Trophoblast cell (in vitro differentiated cells and primary cell): ENCODE data around the gene RALGAPA2.

Experiments
- DNase-seq, 2 donors: peaks; one replicate each; pipeline ENCODE4 v3.0.0-alpha.2; 2016
- H2AFZ ChIP-seq: 2 replicates; pipeline ENCODE4 v1.6.1; 2013; ENCODE audit warnings: low read length, moderate library complexity, mild to moderate bottlenecking; ENCODE audit not compliant: insufficient read depth, poor library complexity
- H2AK5ac ChIP-seq: 2 replicates; pipeline ENCODE4 v1.6.1; 2013; ENCODE audit warnings: mild to moderate bottlenecking, low read length
- H2BK120ac ChIP-seq: 2 replicates; pipeline ENCODE4 v1.6.1; 2013; ENCODE audit warnings: low read length, mild to moderate bottlenecking, moderate library complexity; ENCODE audit not compliant: insufficient read depth, poor library complexity
- H2BK12ac ChIP-seq: 2 replicates; pipeline ENCODE4 v1.6.1; 2013; ENCODE audit warnings: mild to moderate bottlenecking, low read length, moderate library complexity
- H2BK5ac ChIP-seq: 2 replicates; pipeline ENCODE4 v1.6.1; 2013; ENCODE audit warnings: low read length, low read depth, moderate library complexity, mild to moderate bottlenecking; ENCODE audit not compliant: poor library complexity
- H3K14ac ChIP-seq: 2 replicates; pipeline ENCODE4 v1.6.1; 2013; ENCODE audit warnings: mild to moderate bottlenecking, low read length
- H3K18ac ChIP-seq: 2 replicates; pipeline ENCODE4 v1.6.1; 2013; ENCODE audit warnings: mild to moderate bottlenecking, low read length
- H3K23ac ChIP-seq: 2 replicates; pipeline ENCODE4 v1.6.1; 2013; ENCODE audit warnings: low read length
- H3K27ac ChIP-seq: 2 replicates; pipeline ENCODE4 v1.5.1; 2013; ENCODE audit warnings: low read depth, mild to moderate bottlenecking, inconsistent platforms, low read length, moderate library complexity
- H3K27me3 ChIP-seq: 2 replicates; pipeline ENCODE4 v1.6.1; 2013; ENCODE audit warnings: inconsistent platforms, mild to moderate bottlenecking, low read length, moderate library complexity; ENCODE audit not compliant: insufficient read depth
- H3K36me3 ChIP-seq, 2 experiments: 1 replicate in 1 of 2; 2 replicates in 1 of 2; pipeline ENCODE4 v1.6.1; 2013; ENCODE audit warnings: low read length in 2 of 2, mild to moderate bottlenecking in 2 of 2, moderate library complexity in 1 of 2; ENCODE audit not compliant: insufficient read depth in 2 of 2, control insufficient read depth in 1 of 2
- H3K4ac ChIP-seq: 2 replicates; pipeline ENCODE4 v1.6.1; 2013; ENCODE audit warnings: low read depth, mild to moderate bottlenecking, low read length, moderate library complexity
- H3K4me1 ChIP-seq, 2 experiments: 1 replicate in 1 of 2; 2 replicates in 1 of 2; pipeline ENCODE4 v1.6.1; 2013; ENCODE audit warnings: low read length in 2 of 2, mild to moderate bottlenecking in 2 of 2, moderate library complexity in 1 of 2; ENCODE audit not compliant: insufficient read depth in 2 of 2, control insufficient read depth in 1 of 2
- H3K4me2 ChIP-seq: 2 replicates; pipeline ENCODE4 v1.6.1; 2013; ENCODE audit warnings: inconsistent platforms, mild to moderate bottlenecking, low read length, moderate library complexity
- H3K4me3 ChIP-seq: 2 replicates; pipeline ENCODE4 v1.5.1; 2013; ENCODE audit warnings: mild to moderate bottlenecking, low read depth, low read length, inconsistent platforms
- H3K79me1 ChIP-seq: one replicate; pipeline ENCODE4 v1.6.1; 2013; ENCODE audit warnings: low read length
- H3K79me2 ChIP-seq: 2 replicates; pipeline ENCODE4 v1.6.1; 2013; ENCODE audit warnings: low read length, mild to moderate bottlenecking; ENCODE audit not compliant: control insufficient read depth, insufficient read depth, poor library complexity
- H3K9ac ChIP-seq: 2 replicates; pipeline ENCODE4 v1.6.1; 2013; ENCODE audit warnings: mild to moderate bottlenecking, low read length
- H3K9me3 ChIP-seq: 2 replicates; pipeline ENCODE4 v1.6.1; 2013; ENCODE audit warnings: low read depth, mild to moderate bottlenecking, control low read depth, inconsistent platforms, low read length; ENCODE audit not compliant: insufficient read depth
- H4K12ac ChIP-seq: 2 replicates; pipeline ENCODE4 v1.6.1; 2013; ENCODE audit warnings: low read depth, mild to moderate bottlenecking, low read length, moderate library complexity
- H4K8ac ChIP-seq: 2 replicates; pipeline ENCODE4 v1.6.1; 2013; ENCODE audit warnings: low read depth, mild to moderate bottlenecking, low read length, moderate library complexity
- H4K91ac ChIP-seq: one replicate; pipeline ENCODE4 v1.6.1; 2013; ENCODE audit warnings: low read depth, mild to moderate bottlenecking, low read length, moderate library complexity
- WGBS: extraction: QIAGEN DNeasy Blood & Tissue Kit; methylation state at CpG from one replicate; pipeline ENCODE4 v1.1.7; 2013; ENCODE audit warnings: missing lambda C conversion rate; ENCODE audit not compliant: insufficient read length, insufficient coverage; ENCODE audit errors: extremely low coverage; 5-methylcytosine and 5-hydroxymethylcytosine counted together

RALGAPA2 gene

DNA sequence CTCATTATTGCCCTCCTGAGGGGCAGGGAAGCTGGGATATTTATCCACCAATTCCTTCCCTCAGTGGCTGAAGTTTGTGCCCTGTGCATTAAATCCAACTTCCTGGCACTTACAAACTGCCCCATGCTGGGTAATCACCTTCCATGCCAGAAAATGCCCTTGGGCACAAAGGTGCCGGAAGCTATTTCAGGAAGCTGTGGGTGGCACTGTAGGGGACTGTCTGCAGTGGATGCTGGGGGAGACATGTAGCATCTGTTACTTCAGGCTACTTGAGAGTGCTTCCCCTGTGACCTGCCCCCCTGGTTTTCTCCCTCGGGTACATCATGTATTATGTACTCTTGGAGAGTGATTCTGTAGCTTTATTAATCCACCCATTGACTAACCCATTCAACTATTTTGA is 24.7 kb upstream of the RALGAPA2 start:
- Histone ChIP-seq H3K4me2 (no peak overlapping the region), H3K4me3 (no peak overlapping the region), H2BK5ac (no peak overlapping the region), H3K23ac (no peak overlapping the region), H3K9ac (no peak overlapping the region), H3K79me2 (no peaks in the 10 kb centered on the region), H3K9me3 (no peaks in the 10 kb centered on the region), H2AK5ac (no peak overlapping the region), H3K27ac (no peak overlapping the region), H4K91ac (no peak overlapping the region), H4K12ac (no peak overlapping the region), H3K79me1 (no peaks in the 10 kb centered on the region), H4K8ac (no peak overlapping the region), H2BK120ac (no peak overlapping the region), H3K4me1 (no peaks in the 10 kb centered on the region), H2BK12ac (no peak overlapping the region), H3K4ac (no peak overlapping the region), H3K14ac (no peak overlapping the region), H3K18ac (no peak overlapping the region), H3K36me3 (peaks cover 0 to 2% of the 10 kb centered on the region in 2 experiments), H2AFZ (no peak overlapping the region), H3K27me3 (no peaks in the 10 kb centered on the region)
- DNase-seq: no peak
- WGBS: no CpG with 5 or more reads among the region's 2 CpGs

DNA sequence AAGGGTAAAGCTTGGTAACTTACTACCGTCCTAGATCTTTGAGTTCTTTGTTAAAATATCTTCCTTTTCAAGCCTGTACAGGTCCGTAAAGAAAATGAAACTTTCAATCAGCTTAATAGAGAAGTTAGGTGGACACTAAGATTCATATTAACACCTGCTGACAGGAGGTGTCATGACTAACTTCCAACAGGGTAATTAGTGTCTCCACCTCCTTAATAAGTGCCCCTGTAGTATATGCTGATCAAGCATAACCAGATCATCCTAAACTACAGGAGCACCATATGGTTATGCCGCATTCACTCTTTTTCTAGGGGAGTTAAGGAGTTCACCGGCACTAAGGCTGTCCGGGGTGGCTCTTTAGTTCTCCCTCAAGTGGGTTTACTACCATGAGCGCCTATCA is 23.9 kb upstream of the RALGAPA2 start:
- H2AK5ac ChIP-seq: no peak overlapping the region
- no peak overlapping the region for H4K8ac ChIP-seq
- no peak overlapping the region for H4K12ac ChIP-seq
- no peaks in the 10 kb centered on the region for H3K79me1 ChIP-seq
- H2BK5ac ChIP-seq: no peak overlapping the region
- peaks cover 0 to 2% of the 10 kb centered on the region in 2 experiments for H3K36me3 ChIP-seq
- no peak overlapping the region for H3K9ac ChIP-seq
- no peak overlapping the region for H3K4ac ChIP-seq
- DNase-seq: no peak
- H3K79me2 ChIP-seq: no peaks in the 10 kb centered on the region
- H2BK12ac ChIP-seq: no peak overlapping the region
- H4K91ac ChIP-seq: no peak overlapping the region
- no peaks in the 10 kb centered on the region for H3K9me3 ChIP-seq
- H3K27ac ChIP-seq: no peak overlapping the region
- H3K4me2 ChIP-seq: no peak overlapping the region
- H2BK120ac ChIP-seq: no peak overlapping the region
- no CpG with 5 or more reads among the region's 6 CpGs for WGBS
- no peak overlapping the region for H3K4me3 ChIP-seq
- H3K23ac ChIP-seq: no peak overlapping the region
- no peak overlapping the region for H3K18ac ChIP-seq
- no peaks in the 10 kb centered on the region for H3K4me1 ChIP-seq
- H3K14ac ChIP-seq: no peak overlapping the region
- H2AFZ ChIP-seq: no peak overlapping the region
- no peaks in the 10 kb centered on the region for H3K27me3 ChIP-seq

DNA sequence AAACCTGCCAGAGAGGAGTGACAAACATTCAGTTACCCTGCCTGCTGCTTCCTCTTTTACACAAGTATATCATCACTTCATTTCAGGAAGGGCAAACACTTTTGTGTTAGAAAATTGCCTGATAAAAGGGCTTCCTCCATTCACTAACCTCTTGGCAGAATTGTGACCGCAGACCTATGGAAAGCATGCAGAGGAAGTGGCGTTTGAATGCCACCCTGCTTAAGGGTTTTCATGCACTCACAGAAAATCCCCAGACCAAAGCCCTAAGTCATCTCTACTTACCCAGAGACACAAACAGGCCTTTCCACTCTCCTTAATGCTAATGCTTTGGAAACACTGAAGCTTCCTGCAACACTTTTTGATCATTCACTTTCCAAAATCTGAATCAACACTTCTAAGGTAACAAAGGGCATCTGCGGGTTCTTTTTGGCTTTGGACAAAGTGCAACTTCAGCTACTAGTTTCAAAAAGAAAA is 22.1 kb upstream of the RALGAPA2 start:
- Histone ChIP-seq H3K23ac (no peak overlapping the region), H3K9ac (no peak overlapping the region), H3K4me3 (no peak overlapping the region), H3K4me2 (no peak overlapping the region), H3K79me2 (no peaks in the 10 kb centered on the region), H2BK5ac (no peak overlapping the region), H3K27ac (no peak overlapping the region), H4K91ac (no peak overlapping the region), H3K18ac (no peak overlapping the region), H3K27me3 (no peaks in the 10 kb centered on the region), H3K4ac (no peak overlapping the region), H2AK5ac (no peak overlapping the region), H3K9me3 (no peaks in the 10 kb centered on the region), H2BK12ac (no peak overlapping the region), H2BK120ac (no peak overlapping the region), H2AFZ (no peak overlapping the region), H4K8ac (no peak overlapping the region), H3K79me1 (no peaks in the 10 kb centered on the region), H3K14ac (no peak overlapping the region), H3K36me3 (peaks cover 0 to 2% of the 10 kb centered on the region in 2 experiments), H4K12ac (no peak overlapping the region), H3K4me1 (no peaks in the 10 kb centered on the region)
- WGBS: no CpG with 5 or more reads among the region's 3 CpGs
- no peak for DNase-seq

DNA sequence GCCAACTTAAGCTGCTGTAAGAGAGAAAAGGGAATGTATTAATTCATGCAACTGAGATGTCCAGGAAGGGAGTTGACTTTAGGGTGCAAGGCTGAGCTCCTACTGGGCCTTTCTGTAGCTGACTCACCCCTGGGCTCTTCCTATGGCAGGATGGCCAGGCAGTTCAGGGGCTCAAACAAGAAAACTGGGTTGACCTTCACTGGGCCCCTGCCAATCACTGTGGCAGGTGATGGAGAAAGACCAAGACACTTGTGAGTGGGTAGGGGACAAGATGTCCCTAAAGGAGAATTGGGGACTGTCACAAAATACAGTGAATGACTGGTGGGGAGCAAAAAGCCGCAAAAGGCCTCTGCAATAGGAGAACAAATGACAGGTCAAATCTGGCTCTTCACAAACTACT is 21.5 kb upstream of the RALGAPA2 start:
- H3K79me1 ChIP-seq: no peaks in the 10 kb centered on the region
- peaks cover 0 to 2% of the 10 kb centered on the region in 2 experiments for H3K36me3 ChIP-seq
- no peak overlapping the region for H4K91ac ChIP-seq
- H2BK12ac ChIP-seq: no peak overlapping the region
- no peak overlapping the region for H3K18ac ChIP-seq
- no peak overlapping the region for H2BK120ac ChIP-seq
- no peaks in the 10 kb centered on the region for H3K79me2 ChIP-seq
- H3K27me3 ChIP-seq: no peaks in the 10 kb centered on the region
- no peak overlapping the region for H3K27ac ChIP-seq
- WGBS: no CpG with 5 or more reads among the region's 1 CpG
- H3K14ac ChIP-seq: no peak overlapping the region
- no peak overlapping the region for H3K4ac ChIP-seq
- DNase-seq: no peak
- H4K8ac ChIP-seq: no peak overlapping the region
- H2AK5ac ChIP-seq: no peak overlapping the region
- H3K4me2 ChIP-seq: no peak overlapping the region
- no peak overlapping the region for H3K23ac ChIP-seq
- H3K9ac ChIP-seq: no peak overlapping the region
- H3K4me1 ChIP-seq: no peaks in the 10 kb centered on the region
- no peak overlapping the region for H2AFZ ChIP-seq
- no peak overlapping the region for H2BK5ac ChIP-seq
- H4K12ac ChIP-seq: no peak overlapping the region
- H3K4me3 ChIP-seq: no peak overlapping the region
- no peaks in the 10 kb centered on the region for H3K9me3 ChIP-seq
